Activated CD8-positive, alpha-beta T cell treated with anti-CD3 and anti-CD28 coated beads for 36 hours (primary cell): ENCODE data around the gene VWA7. TPM values are rescaled to one million over a fixed set of nuclear protein-coding genes. Genes with fewer than 3 reads are reported as not detected.

ENCODE experiments used
- ATAC-seq: fragments of 200-7000 bp; cut with Tn5 transposase; one replicate; pipeline ENCODE4 v1.10.0; 2021; ENCODE audit warnings: mild to moderate bottlenecking, moderate library complexity
- CTCF ChIA-PET: fragments of 350-600 bp; sonication (Branson Sonifier 250); formaldehyde crosslinking; loops from one replicate; lab custom pipeline; 2021; ENCODE audit warnings: antibody characterized with exemption; lab: Charles Lee
- POLR2A ChIA-PET: fragments of 350-600 bp; sonication (Branson Sonifier 250); formaldehyde crosslinking; loops from one replicate; lab custom pipeline; 2021; ENCODE audit warnings: antibody characterized with exemption; lab: Charles Lee
- DNase-seq: peaks from one replicate; pipeline ENCODE4 v3.0.0-alpha.2; 2020
- H3K27ac Mint-ChIP-seq: one replicate; pipeline ENCODE4 v1.8.0; 2021; ENCODE audit warnings: mild to moderate bottlenecking, mixed read lengths
- H3K27me3 Mint-ChIP-seq: one replicate; pipeline ENCODE4 v1.8.0; 2021; ENCODE audit warnings: mixed read lengths
- H3K36me3 Mint-ChIP-seq: one replicate; pipeline ENCODE4 v1.8.0; 2021; ENCODE audit warnings: low read depth, mixed read lengths
- H3K4me1 Mint-ChIP-seq: one replicate; pipeline ENCODE4 v1.8.0; 2021; ENCODE audit warnings: low read depth, mixed read lengths
- H3K4me3 Mint-ChIP-seq: one replicate; pipeline ENCODE4 v1.8.0; 2021; ENCODE audit warnings: mild to moderate bottlenecking, moderate library complexity, mixed read lengths
- H3K9me3 Mint-ChIP-seq: one replicate; pipeline ENCODE4 v1.8.0; 2021; ENCODE audit warnings: mixed read lengths
- CTCF ChIP-seq: fragments of 200-600 bp; IDR thresholded peaks from one replicate; pipeline ENCODE4 v1.8.0; 2022; ENCODE audit warnings: antibody characterized with exemption, mild to moderate bottlenecking
- intact Hi-C: fragments of 100-400 bp; cut with micrococcal nuclease; formaldehyde crosslinking; loops from one replicate; pipeline ENCODE4 v1.10.0; 2022
- total RNA-seq, 2 experiments: library from RNA; stranded (reverse); gene quantifications; one replicate each; pipeline ENCODE4 v1.2.3, GENCODE V29; 2021

The VWA7 gene
- total RNA-seq, 2 experiments from 2014 or later: 1.6 TPM

DNA sequence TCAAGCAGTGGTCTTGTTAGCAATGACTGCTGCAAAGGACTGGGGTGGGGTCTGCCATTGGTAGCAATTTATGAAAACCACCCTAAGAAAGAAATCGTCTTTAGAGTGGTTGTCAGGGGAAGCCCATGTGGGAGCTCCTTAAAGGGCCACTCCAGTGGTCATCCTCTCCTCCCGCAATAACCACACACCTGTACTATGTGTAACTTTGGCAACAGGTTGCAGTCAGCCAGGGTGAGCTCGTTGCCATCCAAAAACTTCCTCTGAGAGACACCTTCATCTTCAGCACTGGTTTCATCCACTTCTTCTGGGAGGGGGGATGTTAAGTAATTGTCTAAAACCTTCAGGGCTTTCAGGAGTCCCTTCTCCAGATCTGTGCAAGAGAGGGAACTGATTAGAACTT lies 45.1 kb downstream of the VWA7 start:
- Mint-ChIP-seq H3K9me3 (no peaks in the 10 kb centered on the region), H3K4me1 (peaks cover 59% of the 10 kb centered on the region), H3K27ac (peak overlapping the region; percentile 15), H3K4me3 (no peak overlapping the region), H3K27me3 (no peaks in the 10 kb centered on the region), H3K36me3 (peaks cover 51% of the 10 kb centered on the region)
- DNase-seq: no peak
- intact Hi-C loops: loop anchor here (10.0 kb wide), 1 partner anchor 187 kb away; the partner anchor contains the start of genes ATP6V1G2, DDX39B and NFKBIL1
- ChIA-PET POLR2A (interaction anchor here (0.9 to 1.9 kb wide), 5 partner anchors 9 to 107 kb away, joined by 3 to 7 read pairs (median 3); partner anchors contain the start of gene MPIG6B), CTCF (interaction anchor here (1.0 to 6.5 kb wide), 3 partner anchors 39 to 85 kb away, joined by 3 to 35 read pairs (median 4); no protein-coding TSS in a partner anchor)
- no peak for ATAC-seq
- no peak for TF ChIP-seq CTCF

DNA sequence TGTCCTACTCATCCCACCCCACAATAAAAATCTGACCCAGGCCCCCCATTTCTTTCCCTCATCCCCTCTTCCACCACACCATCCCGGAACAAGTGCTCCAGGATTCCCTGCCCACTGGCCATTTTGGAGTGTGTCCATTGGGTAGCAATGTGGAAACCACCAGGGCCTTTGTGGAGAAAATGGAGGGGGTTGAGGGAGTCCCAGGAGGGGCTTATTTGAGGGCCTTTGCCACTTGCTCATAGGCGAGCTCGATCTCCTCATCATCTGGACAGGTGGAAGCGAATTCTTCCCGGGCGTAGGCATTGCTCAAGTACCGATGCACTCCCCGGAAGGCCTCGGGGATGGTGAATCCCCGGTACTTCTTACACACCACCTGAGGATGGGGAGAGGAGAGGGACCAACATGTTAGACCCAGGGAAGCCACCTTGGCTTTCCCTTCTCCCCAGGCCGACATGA lies 46.5 kb downstream of the VWA7 start:
- intact Hi-C loops: loop anchor here (10.0 kb wide), 1 partner anchor 186 kb away; the partner anchor contains the start of genes ATP6V1G2, DDX39B and NFKBIL1
- H3K4me3 Mint-ChIP-seq: peak overlapping the region; percentile 76
- TF ChIP-seq CTCF: no peak
- peaks cover 67% of the 10 kb centered on the region for H3K4me1 Mint-ChIP-seq
- ChIA-PET POLR2A (interaction anchor here (1.0 to 3.0 kb wide), 6 partner anchors 10 to 108 kb away, joined by 3 to 11 read pairs (median 6); partner anchors contain the start of genes GPANK1, LY6G6D and MSH5), CTCF (interaction anchor here (0.6 to 6.5 kb wide), 20 partner anchors 8 to 193 kb away, joined by 3 to 35 read pairs (median 4); partner anchors contain the start of genes CLIC1, HSPA1A, HSPA1L and LSM2)
- no peak for ATAC-seq
- H3K27me3 Mint-ChIP-seq: no peaks in the 10 kb centered on the region
- H3K27ac Mint-ChIP-seq: no peak overlapping the region
- peaks cover 49% of the 10 kb centered on the region for H3K36me3 Mint-ChIP-seq
- no peaks in the 10 kb centered on the region for H3K9me3 Mint-ChIP-seq
- no peak for DNase-seq

DNA sequence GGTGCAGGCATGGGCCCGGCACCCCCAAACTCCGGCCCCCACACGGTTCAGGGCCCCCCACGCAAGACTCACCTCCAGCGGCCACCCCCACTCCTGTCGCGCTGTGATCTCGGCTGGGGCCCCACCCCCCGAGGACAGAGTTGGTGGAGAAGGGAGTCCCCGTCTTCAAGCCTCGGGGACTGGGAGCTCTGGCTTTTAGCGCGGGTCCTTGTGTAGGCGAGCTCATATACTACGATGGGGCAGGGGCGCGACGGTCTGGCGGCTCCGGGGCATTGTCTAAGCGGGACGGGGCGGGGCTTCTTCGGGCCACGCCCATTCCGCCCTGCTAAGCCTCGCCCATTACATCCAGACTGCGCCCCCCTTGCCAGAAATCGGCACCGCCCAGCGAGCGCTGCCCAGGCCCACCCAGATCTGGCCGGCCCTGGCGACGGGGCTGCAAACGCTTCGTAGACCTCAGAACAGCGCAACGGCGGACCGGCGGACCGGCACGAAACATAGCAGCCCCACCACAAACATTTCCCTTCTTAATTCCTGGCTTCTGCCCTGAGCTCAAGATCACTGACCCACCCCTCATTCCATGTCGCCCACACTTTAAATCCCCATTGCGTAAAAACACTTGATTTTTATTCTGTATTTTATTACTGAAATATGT lies 47.0 kb downstream of the VWA7 start:
- intact Hi-C loops: loop anchor here (10.0 kb wide), 1 partner anchor 185 kb away; the partner anchor contains the start of genes ATP6V1G2, DDX39B and NFKBIL1
- ChIA-PET CTCF (interaction anchor here (0.6 to 6.5 kb wide), 27 partner anchors 9 to 424 kb away, joined by 3 to 35 read pairs (median 4); partner anchors contain the start of genes CLIC1, HSPA1A, HSPA1B and HSPA1L), POLR2A (interaction anchor here (0.6 to 3.0 kb wide), 8 partner anchors 11 to 100 kb away, joined by 3 to 11 read pairs (median 4); partner anchors contain the start of genes BAG6, GPANK1, LY6G6D and MSH5)
- DNase-seq (peak; percentile 81), ATAC-seq (peak; percentile 60)
- Mint-ChIP-seq H3K27me3 (no peaks in the 10 kb centered on the region), H3K27ac (peak overlapping the region; percentile 50), H3K9me3 (no peaks in the 10 kb centered on the region), H3K4me1 (peaks cover 69% of the 10 kb centered on the region), H3K36me3 (peaks cover 43% of the 10 kb centered on the region), H3K4me3 (peak overlapping the region; percentile 76)
- no peak for TF ChIP-seq CTCF

DNA sequence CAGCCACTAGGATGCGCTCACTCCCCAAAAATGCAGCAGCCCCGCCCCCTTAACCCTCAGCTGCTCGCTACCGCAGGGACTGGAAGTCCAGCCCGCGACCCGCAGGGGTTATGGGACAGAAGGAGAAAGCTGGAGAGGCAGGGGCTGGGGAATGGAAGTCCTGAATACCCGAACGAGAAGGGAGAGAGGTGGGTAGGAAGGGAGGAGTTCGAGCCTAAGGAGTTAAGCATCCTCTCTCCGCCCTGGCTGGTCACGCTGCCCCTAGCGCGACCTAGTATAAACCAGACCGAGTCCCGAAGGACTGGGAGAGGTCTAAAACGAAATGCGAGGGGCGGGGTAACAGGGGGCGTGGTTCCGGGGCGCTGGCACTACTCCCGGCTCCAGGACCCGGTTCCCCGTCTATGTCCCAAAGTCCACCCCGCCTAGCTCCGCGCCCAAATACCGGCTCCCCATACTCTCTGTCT lies 47.6 kb downstream of the VWA7 start:
- CTCF ChIA-PET: interaction anchor here (0.7 to 6.5 kb wide), 22 partner anchors 9 to 424 kb away, joined by 3 to 35 read pairs (median 4); partner anchors contain the start of genes CLIC1, HSPA1B, LSM2 and LY6G6D

More for the DNA sequence above, 47.6 kb downstream of the VWA7 start:
- Mint-ChIP-seq H3K27ac (peak overlapping the region; percentile 69), H3K9me3 (no peaks in the 10 kb centered on the region), H3K4me3 (peak overlapping the region; percentile 76), H3K27me3 (no peaks in the 10 kb centered on the region), H3K36me3 (peaks cover 38% of the 10 kb centered on the region), H3K4me1 (peaks cover 68% of the 10 kb centered on the region)
- DNase-seq (peak; percentile 84), ATAC-seq (peak; percentile 65)
- intact Hi-C loops: no loop called here
- POLR2A ChIA-PET: interaction anchor here (0.6 to 3.0 kb wide), 7 partner anchors 11 to 100 kb away, joined by 3 to 11 read pairs (median 4); partner anchors contain the start of genes BAG6, GPANK1, LY6G6D and MSH5
- TF ChIP-seq CTCF: peak; percentile 25
